HUES48 (cell line): Measurements from ENCODE around the gene LIPC.

ENCODE experiments used
- H3K27ac ChIP-seq: one replicate; pipeline ENCODE4 v1.7.0; 2013; ENCODE audit warnings: low read depth, low read length, inconsistent platforms
- H3K27me3 ChIP-seq: 2 replicates; pipeline ENCODE4 v1.6.1; 2013; ENCODE audit warnings: mild to moderate bottlenecking, low read length; ENCODE audit not compliant: control insufficient read depth, insufficient read depth
- H3K36me3 ChIP-seq: 2 replicates; pipeline ENCODE4 v1.6.1; 2013; ENCODE audit warnings: low read length; ENCODE audit not compliant: control insufficient read depth, insufficient read depth
- H3K4me1 ChIP-seq: 2 replicates; pipeline ENCODE4 v1.6.1; 2013; ENCODE audit warnings: mild to moderate bottlenecking, low read length; ENCODE audit not compliant: control insufficient read depth, insufficient read depth
- H3K4me3 ChIP-seq: 2 replicates; pipeline ENCODE4 v1.5.1; 2013; ENCODE audit warnings: mild to moderate bottlenecking, low read depth, low read length
- H3K9ac ChIP-seq: 2 replicates; pipeline ENCODE4 v1.6.1; 2013; ENCODE audit warnings: mild to moderate bottlenecking, low read depth, low read length, moderate library complexity
- H3K9me3 ChIP-seq: 2 replicates; pipeline ENCODE4 v1.6.1; 2013; ENCODE audit warnings: low read length; ENCODE audit not compliant: control insufficient read depth, insufficient read depth

LIPC gene

GRCh38 chr15:58487041-58487723 is 55.4 kb downstream of the LIPC start:
- H3K4me1 ChIP-seq: no peaks in the 10 kb centered on the region
- no peak overlapping the region for H3K27ac ChIP-seq
- no peaks in the 10 kb centered on the region for H3K36me3 ChIP-seq
- no peak overlapping the region for H3K4me3 ChIP-seq
- H3K9me3 ChIP-seq: peaks cover 11% of the 10 kb centered on the region; the same call in 1 of the 2 replicates
- H3K9ac ChIP-seq: no peak overlapping the region
- no peaks in the 10 kb centered on the region for H3K27me3 ChIP-seq

- no peak overlapping the region for H3K27ac ChIP-seq
- no peaks in the 10 kb centered on the region for H3K27me3 ChIP-seq
- peaks cover 11% of the 10 kb centered on the region; the same call in 1 of the 2 replicates for H3K9me3 ChIP-seq
- no peak overlapping the region for H3K4me3 ChIP-seq
- no peak overlapping the region for H3K9ac ChIP-seq
- H3K4me1 ChIP-seq: no peaks in the 10 kb centered on the region
- H3K36me3 ChIP-seq: no peaks in the 10 kb centered on the region
These were observed 55.9 kb downstream of the LIPC start for GRCh38 chr15:58487724-58488120.

GRCh38 chr15:58489289-58490085 is 57.7 kb downstream of the LIPC start:
- H3K4me1 ChIP-seq: no peaks in the 10 kb centered on the region
- H3K4me3 ChIP-seq: no peak overlapping the region
- no peaks in the 10 kb centered on the region for H3K27me3 ChIP-seq
- H3K36me3 ChIP-seq: no peaks in the 10 kb centered on the region
- no peak overlapping the region for H3K27ac ChIP-seq
- peaks cover 11% of the 10 kb centered on the region; the same call in 1 of the 2 replicates for H3K9me3 ChIP-seq
- H3K9ac ChIP-seq: no peak overlapping the region

- no peak overlapping the region for H3K4me3 ChIP-seq
- no peaks in the 10 kb centered on the region for H3K4me1 ChIP-seq
- H3K36me3 ChIP-seq: no peaks in the 10 kb centered on the region
- H3K9me3 ChIP-seq: peaks cover 11% of the 10 kb centered on the region; the same call in 1 of the 2 replicates
- no peak overlapping the region for H3K9ac ChIP-seq
- no peak overlapping the region for H3K27ac ChIP-seq
- no peaks in the 10 kb centered on the region for H3K27me3 ChIP-seq
These were observed 58.5 kb downstream of the LIPC start for GRCh38 chr15:58490086-58490887.

- peaks cover 11% of the 10 kb centered on the region; the same call in 1 of the 2 replicates for H3K9me3 ChIP-seq
- no peak overlapping the region for H3K4me3 ChIP-seq
- no peaks in the 10 kb centered on the region for H3K27me3 ChIP-seq
- H3K27ac ChIP-seq: no peak overlapping the region
- H3K4me1 ChIP-seq: no peaks in the 10 kb centered on the region
- H3K36me3 ChIP-seq: no peaks in the 10 kb centered on the region
- H3K9ac ChIP-seq: no peak overlapping the region
These were observed 59.2 kb downstream of the LIPC start for GRCh38 chr15:58490888-58491473.

- H3K9me3 ChIP-seq: peaks cover 11% of the 10 kb centered on the region; the same call in 1 of the 2 replicates
- no peaks in the 10 kb centered on the region for H3K36me3 ChIP-seq
- H3K9ac ChIP-seq: no peak overlapping the region
- no peak overlapping the region for H3K4me3 ChIP-seq
- H3K27me3 ChIP-seq: no peaks in the 10 kb centered on the region
- H3K4me1 ChIP-seq: no peaks in the 10 kb centered on the region
- no peak overlapping the region for H3K27ac ChIP-seq
These were observed 59.9 kb downstream of the LIPC start for GRCh38 chr15:58491499-58492202.

GRCh38 chr15:58492661-58493397 is 61.0 kb downstream of the LIPC start:
- no peak overlapping the region for H3K27ac ChIP-seq
- H3K9ac ChIP-seq: no peak overlapping the region
- no peaks in the 10 kb centered on the region for H3K36me3 ChIP-seq
- H3K9me3 ChIP-seq: peaks cover 11% of the 10 kb centered on the region; the same call in 1 of the 2 replicates
- no peaks in the 10 kb centered on the region for H3K27me3 ChIP-seq
- no peaks in the 10 kb centered on the region for H3K4me1 ChIP-seq
- H3K4me3 ChIP-seq: no peak overlapping the region

GRCh38 chr15:58494567-58494966 is 62.8 kb downstream of the LIPC start:
- no peak overlapping the region for H3K4me3 ChIP-seq
- no peaks in the 10 kb centered on the region for H3K36me3 ChIP-seq
- H3K27me3 ChIP-seq: no peaks in the 10 kb centered on the region
- H3K4me1 ChIP-seq: no peaks in the 10 kb centered on the region
- H3K9me3 ChIP-seq: peaks cover 6% of the 10 kb centered on the region; the same call in 1 of the 2 replicates
- no peak overlapping the region for H3K9ac ChIP-seq
- no peak overlapping the region for H3K27ac ChIP-seq

GRCh38 chr15:58495891-58496408 is 64.2 kb downstream of the LIPC start:
- H3K9ac ChIP-seq: no peak overlapping the region
- H3K4me1 ChIP-seq: no peaks in the 10 kb centered on the region
- no peaks in the 10 kb centered on the region for H3K9me3 ChIP-seq
- no peak overlapping the region for H3K4me3 ChIP-seq
- H3K36me3 ChIP-seq: no peaks in the 10 kb centered on the region
- H3K27me3 ChIP-seq: no peaks in the 10 kb centered on the region
- H3K27ac ChIP-seq: no peak overlapping the region
